ENCODE results near the gene ASNS.
"Not testable (repeated sequence)": the region's sequence is repeated elsewhere in the genome, so short reads cannot be mapped to it uniquely, and the experiment has no call there.

Gene ASNS, protein sequence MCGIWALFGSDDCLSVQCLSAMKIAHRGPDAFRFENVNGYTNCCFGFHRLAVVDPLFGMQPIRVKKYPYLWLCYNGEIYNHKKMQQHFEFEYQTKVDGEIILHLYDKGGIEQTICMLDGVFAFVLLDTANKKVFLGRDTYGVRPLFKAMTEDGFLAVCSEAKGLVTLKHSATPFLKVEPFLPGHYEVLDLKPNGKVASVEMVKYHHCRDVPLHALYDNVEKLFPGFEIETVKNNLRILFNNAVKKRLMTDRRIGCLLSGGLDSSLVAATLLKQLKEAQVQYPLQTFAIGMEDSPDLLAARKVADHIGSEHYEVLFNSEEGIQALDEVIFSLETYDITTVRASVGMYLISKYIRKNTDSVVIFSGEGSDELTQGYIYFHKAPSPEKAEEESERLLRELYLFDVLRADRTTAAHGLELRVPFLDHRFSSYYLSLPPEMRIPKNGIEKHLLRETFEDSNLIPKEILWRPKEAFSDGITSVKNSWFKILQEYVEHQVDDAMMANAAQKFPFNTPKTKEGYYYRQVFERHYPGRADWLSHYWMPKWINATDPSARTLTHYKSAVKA

DNA sequence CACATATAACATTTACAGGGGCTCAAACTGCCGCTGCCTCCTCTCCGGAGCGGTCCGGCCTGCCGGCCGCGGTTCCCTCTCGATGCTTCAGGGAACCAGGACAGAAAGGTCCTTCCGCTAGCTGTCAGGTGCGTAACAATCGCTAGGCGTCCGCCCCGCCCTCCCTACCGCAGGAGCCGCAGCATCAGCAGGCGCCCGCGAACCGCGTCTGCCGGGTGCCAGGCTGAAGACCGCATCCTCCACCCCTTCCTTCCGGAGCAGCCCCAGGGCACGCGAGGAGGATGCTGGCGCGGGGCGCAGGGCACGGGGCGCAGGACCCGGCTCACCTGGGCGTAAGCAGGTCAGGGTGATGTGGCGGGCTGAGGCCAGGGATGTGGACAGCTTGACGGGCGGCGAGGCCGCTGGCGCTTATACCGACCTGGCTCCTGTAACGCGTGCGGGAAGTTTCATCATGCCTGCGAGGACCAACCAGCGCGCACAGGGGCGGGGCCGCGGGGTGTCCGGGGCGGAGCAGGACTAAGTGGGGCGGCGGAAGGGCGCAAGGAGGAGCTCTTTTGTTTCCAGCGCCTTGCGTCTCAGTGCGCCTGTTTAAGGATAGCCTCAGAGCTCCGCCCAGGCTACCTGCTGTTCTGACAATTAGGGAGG lies at the start of gene ASNS:
Gene ASNS, minus strand, starts transcription at position 384 of the 645 bp plus-strand sequence. CDS start 3,252 bp downstream, outside the sequence.
- DNase-seq (ENCODE audit: low spot score), result peak; percentile 97

DNA sequence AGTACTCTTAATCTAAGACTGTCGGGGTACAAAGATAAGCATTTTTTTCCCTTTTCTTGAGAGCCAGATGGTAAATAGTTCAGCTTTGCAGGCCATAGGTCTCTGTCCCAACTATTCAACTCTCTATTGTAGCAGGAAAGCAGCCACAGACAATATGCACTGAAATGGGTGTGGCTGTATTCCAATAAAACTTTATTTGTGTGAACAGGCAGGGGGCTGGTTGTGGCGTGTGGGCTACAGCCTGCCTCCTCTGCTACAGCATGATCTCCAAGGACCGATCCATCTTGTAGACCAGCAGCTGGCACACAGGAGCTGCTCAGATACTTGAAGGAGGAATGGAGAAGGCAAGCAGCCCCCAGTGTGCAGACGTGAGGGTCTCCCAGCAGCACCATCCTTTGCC lies 49.0 kb upstream of the ASNS start:
- not testable (repeated sequence) for DNase-seq (ENCODE audit: low spot score)

DNA sequence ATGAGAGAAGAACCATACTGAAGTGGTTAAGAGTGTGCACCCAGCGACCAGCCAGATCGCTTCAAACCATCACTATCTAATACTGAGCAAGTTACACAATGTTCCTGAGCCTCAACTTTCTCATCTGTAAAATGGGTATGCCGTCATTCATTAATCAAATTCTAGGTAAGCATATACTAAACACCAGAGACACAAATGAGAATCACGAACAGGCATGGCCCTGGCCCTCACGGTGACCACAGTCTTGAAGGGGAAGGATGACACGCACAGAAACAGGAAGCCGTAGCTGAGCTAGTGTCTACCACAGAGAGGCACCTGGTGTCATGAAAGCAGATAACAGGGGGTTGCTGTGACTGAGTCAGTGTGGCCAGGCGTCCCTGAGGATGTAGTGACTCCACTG lies 43.1 kb upstream of the ASNS start:
- DNase-seq (ENCODE audit: low spot score), result not testable (repeated sequence)

DNA sequence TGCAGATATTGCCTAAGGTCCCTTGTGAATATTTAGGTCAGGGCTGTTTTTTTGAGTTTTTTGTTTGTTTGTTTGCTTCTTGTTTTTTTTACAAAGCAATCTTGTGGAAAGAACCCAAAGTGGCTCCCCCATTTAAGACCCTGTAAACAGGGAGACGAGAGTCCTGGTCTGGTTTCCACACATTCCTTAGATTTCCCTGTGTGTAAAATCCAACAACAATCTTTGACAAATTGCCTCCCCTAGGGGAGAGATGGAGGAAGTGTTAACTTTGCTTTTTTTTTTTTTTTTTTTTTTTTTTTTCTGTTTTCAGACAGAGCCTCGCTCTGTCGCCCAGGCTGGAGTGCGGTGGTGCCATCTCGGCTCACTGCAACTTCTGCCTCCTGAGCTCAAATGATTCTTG lies 40.1 kb upstream of the ASNS start:
- DNase-seq (ENCODE audit: low spot score), result not testable (repeated sequence)

DNA sequence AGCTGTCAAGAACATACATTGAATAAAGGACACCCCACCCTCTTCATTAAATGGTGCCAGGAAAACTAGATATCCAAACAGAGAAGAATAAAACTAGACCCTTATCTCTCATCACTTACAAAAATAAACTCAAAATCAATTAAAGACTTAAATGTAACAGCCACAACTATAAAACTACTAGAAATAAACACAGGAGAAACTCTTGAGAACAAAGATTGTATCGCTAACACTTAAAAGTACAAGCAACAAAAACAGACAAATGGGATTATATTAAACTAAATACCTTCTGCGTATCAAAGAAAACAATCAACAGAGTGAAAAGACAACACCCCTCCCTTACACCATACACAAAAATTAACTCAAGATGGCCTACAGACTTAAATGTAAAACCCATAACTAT lies 24.7 kb upstream of the ASNS start:
- not testable (repeated sequence) for DNase-seq (ENCODE audit: low spot score)

DNA sequence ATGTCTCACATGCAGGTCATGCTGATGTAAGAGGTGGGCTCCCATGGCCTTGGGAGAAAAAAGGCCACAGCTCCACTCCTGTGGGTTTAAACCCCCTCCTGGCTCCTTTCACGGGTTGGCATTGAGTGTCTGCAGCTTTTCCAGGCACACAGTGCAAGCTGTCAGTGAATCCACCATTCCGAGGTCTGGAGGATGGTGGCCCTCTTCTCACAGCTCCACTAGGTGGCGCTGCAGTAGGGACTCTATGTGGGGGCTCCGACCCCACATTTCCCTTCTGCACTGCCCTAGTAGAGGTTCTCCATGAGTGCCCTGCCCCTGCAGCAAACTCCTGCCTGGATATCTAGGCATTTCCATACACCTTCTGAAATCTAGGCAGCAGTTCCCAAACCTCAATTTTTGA lies 19.5 kb upstream of the ASNS start:
- not testable (repeated sequence) for DNase-seq (ENCODE audit: low spot score)

DNA sequence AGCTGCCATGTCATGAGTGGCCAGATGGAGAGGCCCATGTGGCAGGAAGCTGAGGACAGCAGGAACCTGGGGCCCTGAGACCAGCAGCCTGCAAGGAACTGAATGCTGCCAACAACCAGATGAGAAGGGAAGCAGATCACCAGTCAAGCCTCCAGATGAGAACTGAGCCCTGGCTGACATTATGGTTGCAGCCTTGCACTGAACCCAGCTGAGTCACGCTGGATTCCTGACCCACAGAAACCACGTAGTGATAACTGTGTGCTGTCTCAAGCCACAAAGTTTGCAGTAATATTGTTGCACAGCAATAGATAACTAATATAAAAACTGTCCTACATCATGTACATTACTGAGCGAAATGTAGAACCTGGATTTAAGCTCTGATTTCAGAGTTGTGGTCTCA lies 7.3 kb upstream of the ASNS start:
- DNase-seq (ENCODE audit: low spot score), result not testable (repeated sequence)

DNA sequence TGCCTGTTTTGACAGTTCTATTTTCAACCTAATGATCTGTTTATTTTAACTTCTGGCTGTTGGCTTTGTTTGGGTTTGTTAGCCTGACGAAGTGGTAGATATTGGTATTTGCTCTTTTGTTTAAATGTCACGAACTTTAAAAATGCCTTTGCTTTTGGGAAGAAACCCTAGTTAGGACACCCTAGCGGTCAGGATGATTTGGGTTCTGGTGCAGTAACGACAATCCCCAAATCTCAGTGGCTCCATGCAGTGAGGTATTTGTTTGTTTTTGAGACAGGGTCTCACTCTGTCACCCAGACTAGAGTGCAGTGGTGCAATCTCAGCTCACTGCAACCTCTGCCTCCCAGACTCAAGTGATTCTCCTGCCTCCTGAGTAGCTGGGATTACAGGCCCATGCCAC lies 2.7 kb upstream of the ASNS start:
- DNase-seq (ENCODE audit: low spot score), result not testable (repeated sequence)

DNA sequence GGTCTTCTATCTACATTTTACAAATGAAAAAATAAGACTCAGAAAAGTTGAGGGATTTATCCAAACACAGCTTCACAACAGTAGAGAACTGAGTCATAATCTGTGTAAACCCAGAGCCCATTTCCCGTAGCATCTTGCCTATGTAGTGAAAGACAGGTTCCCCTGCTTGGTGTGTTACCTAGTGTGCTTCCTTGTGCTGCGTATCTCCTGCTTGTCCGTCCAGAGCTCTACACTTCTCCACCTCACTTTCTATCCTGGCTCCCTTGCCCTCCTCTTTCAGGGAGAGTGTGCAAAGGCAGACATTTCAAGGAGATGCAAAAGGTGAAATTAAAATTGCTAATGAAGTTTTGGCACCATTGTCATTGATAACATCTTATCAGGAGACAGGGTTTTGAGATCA lies 1.4 kb upstream of the ASNS start:
- DNase-seq (ENCODE audit: low spot score), result no peak

DNA sequence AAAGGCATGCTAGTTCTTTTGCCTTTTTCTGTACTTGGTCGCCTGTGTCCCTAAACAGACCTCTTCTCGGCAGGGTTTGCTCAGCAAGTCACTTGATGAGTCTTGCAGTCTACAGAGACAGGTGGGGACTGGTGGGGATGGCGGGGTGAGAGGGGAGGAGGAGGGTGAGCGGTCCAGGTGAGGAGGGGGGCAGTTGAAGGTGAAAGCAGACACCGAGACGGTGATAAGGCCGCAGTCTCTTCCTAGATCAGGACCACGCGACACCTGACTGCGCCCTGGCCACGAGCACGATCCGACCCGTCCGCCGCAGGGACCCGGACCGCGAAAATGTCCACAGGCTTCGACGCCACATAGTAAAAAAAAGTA lies 566 bp downstream of the ASNS start:
- DNase-seq (ENCODE audit: low spot score), result peak; percentile 66

DNA sequence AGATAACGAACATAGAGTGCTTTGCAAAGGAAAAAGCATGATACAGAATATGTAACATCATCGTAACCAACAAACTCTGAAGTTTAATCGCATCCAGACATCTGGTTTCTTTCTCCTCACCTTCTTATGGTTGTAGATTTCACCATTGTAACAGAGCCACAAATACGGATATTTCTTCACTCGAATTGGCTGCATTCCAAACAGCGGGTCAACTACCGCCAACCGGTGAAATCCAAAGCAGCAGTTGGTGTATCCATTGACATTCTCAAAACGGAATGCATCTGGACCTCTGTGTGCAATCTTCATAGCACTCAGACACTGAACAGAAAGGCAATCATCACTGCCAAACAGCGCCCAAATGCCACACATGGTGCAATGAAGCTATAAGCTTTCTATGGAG lies 3.4 kb downstream of the ASNS start:
- no peak for DNase-seq (ENCODE audit: low spot score)

DNA sequence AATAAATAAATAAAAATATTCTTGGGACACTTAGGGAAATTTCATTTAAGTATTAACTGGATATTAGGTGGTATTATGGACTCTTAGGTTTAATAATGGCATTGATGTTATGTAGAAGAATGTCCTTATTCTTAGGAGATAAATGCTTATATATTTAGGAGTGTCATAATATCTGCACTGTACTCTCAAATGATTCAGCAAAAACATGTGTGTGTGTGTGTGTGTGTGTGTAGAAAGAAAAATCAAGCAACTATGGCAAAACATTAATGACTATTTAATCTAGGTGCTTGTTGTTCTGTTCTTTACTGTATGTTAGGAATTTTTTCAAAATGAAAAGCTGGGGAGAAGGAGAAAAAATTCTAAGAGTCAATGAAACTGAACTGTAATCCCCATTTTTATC lies 3.9 kb downstream of the ASNS start:
- no peak for DNase-seq (ENCODE audit: low spot score)

DNA sequence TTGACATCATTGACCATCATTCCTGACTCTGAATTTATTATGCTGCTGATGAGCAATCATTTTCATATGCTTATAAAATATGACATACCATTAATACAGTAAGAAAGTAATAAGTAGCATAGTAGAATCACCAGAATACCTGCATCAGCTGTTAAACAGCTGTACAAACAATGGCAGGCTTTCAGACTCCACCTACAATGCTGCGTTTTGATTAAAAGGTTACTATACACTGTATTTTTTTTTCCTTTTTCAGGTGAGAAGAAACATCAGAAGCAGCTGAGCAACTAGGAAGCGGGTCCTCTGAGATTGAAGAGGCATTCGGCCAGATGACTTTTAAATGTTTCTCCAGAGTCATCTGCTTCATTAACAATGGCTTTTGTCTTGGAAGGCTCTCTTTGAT lies 7.1 kb downstream of the ASNS start:
- DNase-seq (ENCODE audit: low spot score), result no peak

DNA sequence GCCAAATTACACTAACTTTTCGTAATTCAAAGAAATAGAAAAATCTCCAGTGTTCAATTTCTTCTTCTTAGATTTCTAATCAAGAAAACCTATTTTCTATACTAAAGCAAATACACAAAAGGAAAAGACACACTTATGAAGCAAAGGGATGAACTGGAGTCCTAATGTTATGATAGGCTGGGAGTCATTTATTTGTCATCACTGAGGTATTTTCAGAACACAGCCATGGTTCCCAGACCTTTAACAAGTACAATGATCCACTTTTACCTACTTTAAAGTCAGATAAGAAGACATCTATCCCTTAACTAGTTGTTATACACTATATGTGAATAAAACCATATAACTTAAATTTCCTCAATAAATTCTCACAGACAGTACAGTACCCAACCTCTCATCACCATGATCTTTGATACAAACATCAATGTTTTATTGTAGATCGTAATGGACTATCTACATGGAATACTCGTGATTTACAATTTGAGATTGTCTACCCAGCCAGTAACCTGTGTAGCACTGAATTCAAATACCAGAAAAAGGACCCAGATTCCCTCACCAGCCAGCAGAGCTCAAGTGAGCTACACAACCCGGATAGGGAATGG lies 12.5 kb downstream of the ASNS start:
- DNase-seq (ENCODE audit: low spot score), result no peak

DNA sequence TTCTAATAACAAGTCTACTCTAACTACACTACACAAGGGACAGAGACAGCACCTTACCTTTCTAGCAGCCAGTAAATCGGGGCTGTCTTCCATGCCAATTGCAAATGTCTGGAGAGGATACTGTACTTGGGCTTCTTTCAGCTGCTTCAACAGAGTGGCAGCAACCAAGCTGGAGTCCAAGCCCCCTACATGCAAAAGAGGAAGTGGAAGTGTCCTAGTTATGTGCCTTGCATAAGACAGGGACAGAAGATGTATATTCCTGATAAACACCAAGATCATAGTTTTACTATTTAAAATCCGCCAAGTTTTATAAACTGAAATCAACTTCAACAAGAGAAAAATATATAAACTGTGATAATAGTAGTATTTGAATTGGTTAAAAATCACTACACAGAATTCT lies 14.0 kb downstream of the ASNS start:
- no peak for DNase-seq (ENCODE audit: low spot score)

DNA sequence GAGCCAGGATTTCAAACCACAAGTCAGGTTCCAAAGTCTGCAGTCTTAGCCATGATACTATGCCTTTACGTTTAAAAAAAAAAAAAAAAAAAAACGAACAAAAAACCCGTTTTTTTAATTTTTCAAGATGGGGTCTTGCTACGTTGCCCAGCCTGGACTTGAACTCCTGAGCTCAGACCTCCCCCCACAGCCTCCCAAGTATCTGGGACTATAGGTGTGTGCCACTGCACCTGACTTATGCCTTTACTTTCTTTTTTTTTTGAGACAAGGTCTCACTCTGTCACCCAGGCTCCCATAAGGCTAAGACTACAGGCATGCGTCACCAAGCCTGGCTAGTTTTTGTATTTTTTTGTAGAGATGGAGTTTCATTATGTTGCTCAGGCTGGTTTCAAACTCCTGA lies 14.7 kb downstream of the ASNS start:
- DNase-seq (ENCODE audit: low spot score), result no peak

DNA sequence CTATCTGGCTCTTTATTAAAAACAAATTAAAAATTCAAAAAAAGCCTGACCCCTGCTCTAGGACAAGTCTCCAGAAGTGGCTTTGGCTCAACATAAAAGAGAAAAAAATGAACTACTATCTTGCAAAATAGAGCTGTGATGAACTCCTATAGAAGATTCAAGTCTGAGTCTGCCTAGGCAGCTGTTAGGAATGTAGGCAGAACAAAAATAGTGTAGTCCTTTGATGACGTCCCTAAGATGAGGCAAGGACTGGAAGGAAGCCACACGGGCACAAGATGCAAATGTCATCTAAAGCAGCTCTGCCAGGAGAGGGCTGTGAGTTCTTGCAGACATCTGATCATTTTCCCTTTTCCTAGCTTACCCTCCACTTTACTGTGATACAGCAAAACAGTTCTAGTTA lies 20.5 kb downstream of the ASNS start:
- DNase-seq (ENCODE audit: low spot score), result no peak

DNA sequence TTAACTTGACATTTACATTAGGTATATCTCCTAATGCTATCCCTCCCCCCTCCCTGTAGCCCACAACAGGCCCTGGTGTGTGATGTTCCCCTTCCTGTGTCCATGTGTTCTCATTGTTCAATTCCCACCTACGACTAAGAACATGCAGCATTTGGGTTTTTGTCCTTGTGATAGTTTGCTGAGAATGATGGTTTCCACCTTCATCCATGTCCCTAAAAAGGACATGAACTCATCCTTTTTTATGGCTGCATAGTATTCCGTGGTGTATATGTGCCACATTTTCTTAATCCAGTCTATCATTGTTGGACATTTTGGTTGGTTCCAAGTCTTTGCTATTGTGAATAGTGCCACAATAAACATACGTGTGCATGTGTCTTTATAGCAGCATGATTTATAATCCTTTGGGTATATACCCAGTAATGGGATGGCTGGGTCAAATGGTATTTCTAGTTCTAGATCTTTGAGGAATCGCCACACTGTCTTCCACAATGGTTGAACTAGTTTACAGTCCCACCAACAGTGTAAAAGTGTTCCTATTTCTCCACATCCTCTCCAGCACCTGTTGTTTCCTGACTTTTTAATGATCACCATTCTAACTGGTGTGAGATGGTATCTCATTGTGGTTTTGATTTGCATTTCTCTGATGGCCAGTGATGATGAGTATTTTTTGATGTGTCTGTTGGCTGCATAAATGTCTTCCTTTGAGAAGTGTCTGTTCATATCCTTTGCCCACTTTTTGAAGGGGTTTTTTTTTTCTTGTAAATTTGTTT lies 21.8 kb downstream of the ASNS start:
- not testable (repeated sequence) for DNase-seq (ENCODE audit: low spot score)

DNA sequence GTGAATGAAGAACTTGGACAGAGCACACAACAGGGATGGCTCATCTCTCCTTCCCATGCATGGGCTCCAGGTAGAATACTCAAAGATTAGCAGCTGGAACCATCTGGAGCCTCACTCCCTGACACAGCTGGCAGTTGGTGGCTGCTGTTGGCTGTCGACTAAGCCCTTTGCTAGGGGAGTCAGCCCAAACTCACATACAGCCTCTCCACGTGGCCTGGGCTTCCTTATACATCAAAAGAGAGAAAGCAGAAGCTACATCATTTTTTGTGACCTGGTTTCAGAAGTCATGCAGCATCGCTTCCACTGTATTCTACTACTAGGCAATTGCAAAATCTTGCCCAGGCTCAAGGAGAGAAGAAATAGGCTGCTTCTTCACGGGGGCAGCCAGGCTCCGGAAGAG lies 24.4 kb downstream of the ASNS start:
- peak; percentile 51 for DNase-seq (ENCODE audit: low spot score)

DNA sequence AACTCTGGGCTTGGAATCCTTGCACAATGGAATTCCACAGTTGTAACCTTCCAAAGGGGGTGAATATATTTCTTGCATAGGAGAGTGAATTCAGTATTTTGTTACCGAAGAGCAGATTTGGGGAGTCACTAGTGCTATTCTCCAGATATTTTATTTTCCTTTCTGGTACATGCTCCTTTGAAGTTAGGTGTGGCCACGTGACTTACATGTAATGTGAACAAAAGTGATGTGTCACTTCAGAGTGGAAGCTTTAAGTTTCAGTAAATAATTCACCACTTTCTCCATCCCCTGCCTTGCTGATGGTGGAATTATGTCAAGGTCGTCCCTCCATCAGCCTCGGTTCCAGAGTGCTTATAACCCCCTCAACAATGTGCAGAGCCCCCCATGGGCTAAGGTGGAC lies 25.3 kb downstream of the ASNS start:
- DNase-seq (ENCODE audit: low spot score), result no peak

DNA sequence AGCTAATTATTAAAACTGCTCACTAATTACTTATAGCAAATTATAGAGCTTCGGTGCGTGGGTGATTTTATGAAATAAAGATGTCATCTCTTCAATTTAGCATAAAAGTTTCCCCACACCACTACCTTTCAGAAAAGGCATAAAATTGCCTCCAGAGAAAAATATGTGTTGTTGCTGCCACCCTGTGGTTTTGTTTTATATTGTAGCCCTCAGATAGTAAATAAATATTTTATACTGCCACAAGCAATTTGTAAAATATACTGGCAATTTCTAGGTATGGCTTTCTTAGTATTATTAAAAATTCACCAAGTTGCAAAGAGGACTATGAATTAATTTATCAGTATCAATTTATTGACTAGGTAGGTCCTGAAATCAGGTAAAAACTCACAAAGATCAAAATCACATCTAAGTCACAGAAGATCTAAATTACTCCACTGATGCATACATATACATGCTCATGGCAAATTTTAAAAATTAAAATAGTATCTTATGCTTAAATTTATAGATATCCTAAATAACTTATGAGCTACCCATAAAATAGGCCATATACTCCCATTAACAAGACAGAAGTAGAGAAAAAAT lies 26.5 kb downstream of the ASNS start:
- peak; percentile 74 for DNase-seq (ENCODE audit: low spot score)

DNA sequence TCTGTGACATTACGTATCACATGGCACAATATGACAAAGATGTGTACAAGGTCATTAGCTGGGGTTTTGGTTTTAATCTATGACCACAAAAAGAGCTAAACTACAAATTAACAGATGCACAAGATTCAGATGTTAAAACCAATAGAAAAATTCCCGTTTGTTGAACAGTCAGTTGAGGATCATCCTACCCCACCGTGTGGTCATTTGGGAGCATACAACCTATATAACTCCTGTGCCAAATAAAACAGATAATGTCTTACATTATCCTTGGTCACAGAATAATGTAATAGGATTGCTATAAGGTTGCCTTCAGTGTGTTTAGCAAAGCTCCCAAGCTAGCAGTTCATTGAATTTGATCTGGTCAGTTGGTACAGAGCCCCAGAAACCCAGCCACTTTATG lies 28.2 kb downstream of the ASNS start:
- no peak for DNase-seq (ENCODE audit: low spot score)

All from NAMALWA (cell line).